Activated CD8-positive, alpha-beta memory T cell treated with anti-CD3 and anti-CD28 coated beads, Interleukin-2, amount 50 U/mL, for 4 hours (primary cell): ENCODE data around the gene NR1I3.

Experiments
- DNase-seq: peaks from one replicate; pipeline ENCODE4 v3.0.0-alpha.2; 2020

The NR1I3 gene

GRCh38 chr1:161217831-161218230 is 20.2 kb downstream of the NR1I3 start:
- no peak for DNase-seq

GRCh38 chr1:161216945-161217712 is 20.9 kb downstream of the NR1I3 start:
- no peak for DNase-seq

- DNase-seq: no peak
Observed at GRCh38 chr1:161215076-161215475, 22.9 kb downstream of the NR1I3 start, which contains the start of gene FCER1G. Gene FCER1G, plus strand, starts transcription at chr1:161215295. Its CDS starts 27 bp downstream, at chr1:161215322.

GRCh38 chr1:161214369-161214768 is 23.6 kb downstream of the NR1I3 start:
- DNase-seq: no peak

- DNase-seq: peak; percentile 69
Observed at GRCh38 chr1:161209790-161210409, 28.1 kb downstream of the NR1I3 start.

GRCh38 chr1:161207173-161207572 is 30.8 kb downstream of the NR1I3 start:
- DNase-seq: no peak

- DNase-seq: no peak
Observed at GRCh38 chr1:161206411-161207140, 31.4 kb downstream of the NR1I3 start.

- peak; percentile 95 for DNase-seq
Observed at GRCh38 chr1:161201836-161202712, 35.9 kb downstream of the NR1I3 start, which contains the start of gene NDUFS2. Gene NDUFS2, plus strand, starts transcription at chr1:161202367. Its CDS starts 19 bp downstream, at chr1:161202386.

GRCh38 chr1:161200992-161201835 is 36.8 kb downstream of the NR1I3 start:
- no peak for DNase-seq

GRCh38 chr1:161200421-161200991 is 37.5 kb downstream of the NR1I3 start:
- no peak for DNase-seq

- DNase-seq: no peak
Observed at GRCh38 chr1:161199506-161200139, 38.4 kb downstream of the NR1I3 start.

GRCh38 chr1:161198897-161199431 is 39.0 kb downstream of the NR1I3 start, which contains the start of gene ADAMTS4:
Gene ADAMTS4, minus strand, starts transcription at chr1:161199054. Its CDS starts 427 bp downstream, at chr1:161198627.
- no peak for DNase-seq

- DNase-seq: no peak
Observed at GRCh38 chr1:161198194-161198896, 39.7 kb downstream of the NR1I3 start.

- DNase-seq: no peak
Observed at GRCh38 chr1:161197560-161198193, 40.3 kb downstream of the NR1I3 start.

- DNase-seq: no peak
Observed at GRCh38 chr1:161196521-161197451, 41.2 kb downstream of the NR1I3 start.

GRCh38 chr1:161196111-161196510 is 41.9 kb downstream of the NR1I3 start:
- DNase-seq: no peak

GRCh38 chr1:161195171-161195570 is 42.8 kb downstream of the NR1I3 start:
- no peak for DNase-seq
